H9 (cell line): ENCODE data around the gene TP53. TPM values are rescaled to one million over a fixed set of nuclear protein-coding genes. Genes with fewer than 3 reads are reported as not detected.

Source experiments
- DNase-seq: peaks from one replicate; pipeline ENCODE4 v3.0.0-alpha.2; 2017
- H2AFZ ChIP-seq: one replicate; pipeline ENCODE4 v1.6.1; 2013; ENCODE audit warnings: mild to moderate bottlenecking, low read length, control low read depth, moderate library complexity
- H2AK5ac ChIP-seq: 2 replicates; pipeline ENCODE4 v1.6.1; 2013; ENCODE audit warnings: low read length, control low read depth, mixed read lengths; ENCODE audit not compliant: insufficient read length
- H2BK120ac ChIP-seq: one replicate; pipeline ENCODE4 v1.6.1; 2013; ENCODE audit warnings: low read depth, mild to moderate bottlenecking, low read length, control low read depth, inconsistent platforms; ENCODE audit not compliant: poor library complexity, severe bottlenecking
- H2BK12ac ChIP-seq: 2 replicates; pipeline ENCODE4 v1.6.1; 2013; ENCODE audit warnings: low read length, control low read depth, mixed read lengths, low read depth; ENCODE audit not compliant: insufficient read length
- H2BK15ac ChIP-seq: 2 replicates; pipeline ENCODE4 v1.6.1; 2013; ENCODE audit warnings: low read depth, low read length, control low read depth
- H2BK20ac ChIP-seq: one replicate; pipeline ENCODE4 v1.6.1; 2013; ENCODE audit warnings: low read depth, mild to moderate bottlenecking, low read length, control low read depth, inconsistent platforms; ENCODE audit not compliant: poor library complexity, severe bottlenecking
- H2BK5ac ChIP-seq: 2 replicates; pipeline ENCODE4 v1.6.1; 2013; ENCODE audit warnings: low read length, control low read depth, mixed read lengths; ENCODE audit not compliant: insufficient read length
- H3K14ac ChIP-seq: 2 replicates; pipeline ENCODE4 v1.6.1; 2013; ENCODE audit warnings: low read length, control low read depth; ENCODE audit not compliant: insufficient read depth
- H3K18ac ChIP-seq: 2 replicates; pipeline ENCODE4 v1.6.1; 2013; ENCODE audit warnings: low read depth, mild to moderate bottlenecking, mixed read lengths, low read length, control low read depth; ENCODE audit not compliant: insufficient read length
- H3K23ac ChIP-seq: 2 replicates; pipeline ENCODE4 v1.6.1; 2013; ENCODE audit warnings: low read length, control low read depth, mixed read lengths, low read depth; ENCODE audit not compliant: insufficient read length
- H3K23me2 ChIP-seq: 2 replicates; pipeline ENCODE4 v1.6.1; 2013; ENCODE audit warnings: low read depth, mild to moderate bottlenecking, mixed read lengths, low read length, control low read depth; ENCODE audit not compliant: insufficient read length, poor library complexity, severe bottlenecking
- H3K27ac ChIP-seq: 2 replicates; pipeline ENCODE4 v1.5.1; 2013; ENCODE audit warnings: low read length, control low read depth, mixed read lengths, low read depth; ENCODE audit not compliant: insufficient read length
- H3K27me3 ChIP-seq: 2 replicates; pipeline ENCODE4 v1.6.1; 2013; ENCODE audit warnings: low read length, control low read depth, inconsistent platforms; ENCODE audit not compliant: insufficient read depth
- H3K4ac ChIP-seq: 2 replicates; pipeline ENCODE4 v1.6.1; 2013; ENCODE audit warnings: low read depth, mild to moderate bottlenecking, control low read depth, inconsistent platforms, low read length, moderate library complexity
- H3K4me1 ChIP-seq: 2 replicates; pipeline ENCODE4 v1.6.1; 2013; ENCODE audit warnings: low read length, control low read depth, inconsistent platforms; ENCODE audit not compliant: insufficient read depth
- H3K4me2 ChIP-seq: 2 replicates; pipeline ENCODE4 v1.6.1; 2013; ENCODE audit warnings: low read length, control low read depth, mixed read lengths; ENCODE audit not compliant: insufficient read length, insufficient read depth
- H3K56ac ChIP-seq: 2 replicates; pipeline ENCODE4 v1.6.1; 2013; ENCODE audit warnings: low read depth, mild to moderate bottlenecking, mixed read lengths, low read length, control low read depth; ENCODE audit not compliant: insufficient read length
- H3K79me1 ChIP-seq: 2 replicates; pipeline ENCODE4 v1.6.1; 2013; ENCODE audit warnings: low read depth, mild to moderate bottlenecking, moderate library complexity, low read length, control low read depth, inconsistent platforms; ENCODE audit not compliant: insufficient read depth, poor library complexity, severe bottlenecking
- H3K79me2 ChIP-seq: 2 replicates; pipeline ENCODE4 v1.6.1; 2013; ENCODE audit warnings: low read length, control low read depth, inconsistent platforms; ENCODE audit not compliant: insufficient read depth
- H3K9ac ChIP-seq: 2 replicates; pipeline ENCODE4 v1.6.1; 2013; ENCODE audit warnings: low read length, control low read depth, mixed read lengths; ENCODE audit not compliant: insufficient read length; ENCODE audit errors: extremely low read depth
- H3K9me3 ChIP-seq: one replicate; pipeline ENCODE4 v1.6.1; 2013; ENCODE audit warnings: low read depth, low read length, inconsistent platforms; ENCODE audit not compliant: control insufficient read depth
- H3T11ph ChIP-seq: one replicate; pipeline ENCODE4 v1.6.1; 2013; ENCODE audit warnings: mild to moderate bottlenecking, low read length, control low read depth, inconsistent platforms
- H4K20me1 ChIP-seq: one replicate; pipeline ENCODE4 v1.6.1; 2013; ENCODE audit not compliant: control insufficient read depth, insufficient read length, insufficient read depth
- H4K5ac ChIP-seq: 2 replicates; pipeline ENCODE4 v1.6.1; 2013; ENCODE audit warnings: low read depth, mild to moderate bottlenecking, mixed read lengths, low read length, control low read depth; ENCODE audit not compliant: insufficient read length
- H4K8ac ChIP-seq: replicated peaks from 2 replicates; pipeline ENCODE4 v1.6.1; 2013; ENCODE audit warnings: low read length, control low read depth, mixed read lengths, low read depth; ENCODE audit not compliant: insufficient read length
- H4K91ac ChIP-seq: 2 replicates; pipeline ENCODE4 v1.6.1; 2013; ENCODE audit warnings: low read depth, mild to moderate bottlenecking, moderate library complexity, mixed read lengths, low read length, control low read depth; ENCODE audit not compliant: insufficient read length
- H3K27ac Mint-ChIP-seq, 3 experiments: 2 replicates in 2 of 3; 3 replicates in 1 of 3; pipeline ENCODE4 v1.8.0; 2020 to 2021; ENCODE audit warnings: mixed read lengths in 3 of 3, mild to moderate bottlenecking in 1 of 3, moderate library complexity in 1 of 3
- H3K27me3 Mint-ChIP-seq: 2 replicates; pipeline ENCODE4 v1.8.0; 2021; ENCODE audit warnings: low read depth, mild to moderate bottlenecking, moderate library complexity, mixed read lengths
- H3K36me3 Mint-ChIP-seq, 3 experiments: 2 replicates in 2 of 3; 3 replicates in 1 of 3; pipeline ENCODE4 v1.8.0; 2020 to 2021; ENCODE audit warnings: low read depth in 3 of 3, mixed read lengths in 3 of 3; ENCODE audit not compliant: insufficient read depth in 1 of 3
- H3K4me1 Mint-ChIP-seq, 2 experiments: 2 replicates each; pipeline ENCODE4 v1.8.0; 2020; ENCODE audit warnings: mixed read lengths in 2 of 2
- H3K4me3 Mint-ChIP-seq, 2 experiments: 2 replicates in 1 of 2; 3 replicates in 1 of 2; pipeline ENCODE4 v1.8.0; 2020 to 2021; ENCODE audit warnings: mild to moderate bottlenecking in 2 of 2, mixed read lengths in 2 of 2, moderate library complexity in 1 of 2
- H3K9me3 Mint-ChIP-seq, 2 experiments: 2 replicates in 1 of 2; 3 replicates in 1 of 2; pipeline ENCODE4 v1.8.0; 2020; ENCODE audit warnings: mild to moderate bottlenecking in 2 of 2, mixed read lengths in 2 of 2, moderate library complexity in 1 of 2
- CTCF ChIP-seq: fragments of 200-600 bp; sonication (generic); conservative IDR thresholded peaks from 3 replicates; pipeline ENCODE4 v1.8.0; 2021; ENCODE audit warnings: antibody characterized with exemption, mild to moderate bottlenecking
- WGBS: extraction: QIAGEN DNeasy Blood & Tissue Kit; methylation state at CpG from one replicate; pipeline ENCODE4 v1.1.7; 2013; ENCODE audit warnings: missing lambda C conversion rate, low lambda C conversion rate, mixed read lengths; ENCODE audit not compliant: insufficient read length; ENCODE audit errors: extremely low coverage; 5-methylcytosine and 5-hydroxymethylcytosine counted together
- total RNA-seq: library from RNA; stranded (reverse); gene quantifications from 2 replicates; pipeline ENCODE4 v1.2.1, GENCODE V29; 2021

TP53 gene
- total RNA-seq, 1 experiment from 2014 or later: 163 TPM

GRCh38 chr17:7677388-7678067 lies 9.8 kb downstream of the TP53 start:
- no peak overlapping the region for H3K4ac ChIP-seq
- no peak overlapping the region for H3K9ac ChIP-seq
- peak overlapping the region; percentile 59 to 96 (median 91); a peak in 6 of 7 replicates for H3K27ac Mint-ChIP-seq
- no peak overlapping the region for H3K56ac ChIP-seq
- H2BK5ac ChIP-seq: no peak overlapping the region
- H3K27me3 Mint-ChIP-seq: no peaks in the 10 kb centered on the region
- no peak overlapping the region for H4K5ac ChIP-seq
- no peak overlapping the region for H2BK15ac ChIP-seq
- peak overlapping the region; percentile 50 to 67 for H3K4me3 Mint-ChIP-seq
- H3T11ph ChIP-seq: no peak overlapping the region
- H4K8ac ChIP-seq: no peak overlapping the region
- TF ChIP-seq CTCF: no peak
- no peak overlapping the region for H2BK20ac ChIP-seq
- peaks cover 2% of the 10 kb centered on the region; the same call in 1 of the 2 replicates for H3K79me2 ChIP-seq
- peaks cover 7% of the 10 kb centered on the region; the same call in 1 of the 2 replicates for H3K4me1 ChIP-seq
- H2BK12ac ChIP-seq: no peak overlapping the region
- no peak overlapping the region for H2BK120ac ChIP-seq
- no peaks in the 10 kb centered on the region for H3K23me2 ChIP-seq
- peaks cover 21 to 45% of the 10 kb centered on the region in 2 experiments for H3K4me1 Mint-ChIP-seq
- DNase-seq: peak; percentile 81
- H3K79me1 ChIP-seq: no peaks in the 10 kb centered on the region
- H3K36me3 Mint-ChIP-seq: peaks cover 35 to 40% (median 37%) of the 10 kb centered on the region in 3 experiments
- no peaks in the 10 kb centered on the region for H3K27me3 ChIP-seq
- no peak overlapping the region for H3K23ac ChIP-seq
- H3K9me3 ChIP-seq: peaks cover 10% of the 10 kb centered on the region
- no peaks in the 10 kb centered on the region for H4K20me1 ChIP-seq
- H3K18ac ChIP-seq: no peak overlapping the region
- no peak overlapping the region for H2AFZ ChIP-seq
- peak overlapping the region; percentile 17 for H3K4me2 ChIP-seq
- WGBS: no CpG with 5 or more reads among the region's 10 CpGs
- peaks cover 10% of the 10 kb centered on the region in 2 experiments for H3K9me3 Mint-ChIP-seq
- no peak overlapping the region for H3K27ac ChIP-seq
- no peak overlapping the region for H2AK5ac ChIP-seq
- H4K91ac ChIP-seq: no peak overlapping the region
- H3K14ac ChIP-seq: no peak overlapping the region
